WTC11 (cell line): Measurements from ENCODE around the gene CCDC51. TPM values are rescaled to one million over a fixed set of nuclear protein-coding genes. Genes with fewer than 3 reads are reported as not detected.
A peak's percentile ranks its signal among the peaks of the same experiment; 100 is the strongest.

ENCODE experiments used
- ATAC-seq: fragments of 200-7000 bp; cut with Tn5 transposase; 2 replicates; pipeline ENCODE4 v1.10.0; 2021; ENCODE audit warnings: mild to moderate bottlenecking, moderate library complexity
- CTCF ChIA-PET: fragments of 300-600 bp; sonication (Branson Sonifier 250); formaldehyde crosslinking; loops from one replicate; lab custom pipeline; 2021; ENCODE audit warnings: antibody characterized with exemption; lab: Charles Lee
- POLR2A ChIA-PET: fragments of 350-600 bp; sonication (Branson Sonifier 250); formaldehyde crosslinking; loops from one replicate; lab custom pipeline; 2021; ENCODE audit warnings: antibody characterized with exemption; lab: Charles Lee
- DNase-seq: peaks from one replicate; pipeline ENCODE4 v3.0.0; 2021; ENCODE audit warnings: low spot score
- H3K27ac Mint-ChIP-seq: 2 replicates; pipeline ENCODE4 v1.8.0; 2021; ENCODE audit warnings: mixed read lengths
- H3K27me3 Mint-ChIP-seq: 2 replicates; pipeline ENCODE4 v1.8.0; 2021; ENCODE audit warnings: low read depth, mild to moderate bottlenecking, moderate library complexity, mixed read lengths
- H3K36me3 Mint-ChIP-seq: 2 replicates; pipeline ENCODE4 v1.8.0; 2021; ENCODE audit warnings: mixed read lengths
- H3K4me1 Mint-ChIP-seq: 2 replicates; pipeline ENCODE4 v1.8.0; 2022; ENCODE audit warnings: mixed read lengths
- H3K4me3 Mint-ChIP-seq: 2 replicates; pipeline ENCODE4 v1.8.0; 2021; ENCODE audit warnings: mild to moderate bottlenecking, moderate library complexity, mixed read lengths
- H3K9me3 Mint-ChIP-seq: 2 replicates; pipeline ENCODE4 v1.8.0; 2021; ENCODE audit warnings: mixed read lengths
- AR ChIP-seq: fragments of 250-450 bp; sonication (Bioruptor Pico); IDR thresholded peaks from 2 replicates; pipeline ENCODE4 v1.9.0; 2021; ENCODE audit warnings: mild to moderate bottlenecking
- ATF1 ChIP-seq: sonication (generic); formaldehyde crosslinking; IDR thresholded peaks from 2 replicates; pipeline ENCODE4 v1.8.1; 2023; ENCODE audit warnings: mild to moderate bottlenecking, moderate library complexity, missing genetic modification reagents
- CBFB ChIP-seq: sonication (generic); formaldehyde crosslinking; IDR thresholded peaks from 2 replicates; pipeline ENCODE4 v1.8.1; 2022; ENCODE audit warnings: mild to moderate bottlenecking, low read depth, missing genetic modification reagents
- CREB1 ChIP-seq: sonication (generic); formaldehyde crosslinking; IDR thresholded peaks from 2 replicates; pipeline ENCODE4 v1.8.0; 2023; ENCODE audit warnings: mild to moderate bottlenecking, missing genetic modification reagents
- E2F5 ChIP-seq: sonication (generic); formaldehyde crosslinking; IDR thresholded peaks from 2 replicates; pipeline ENCODE4 v1.8.1; 2022; ENCODE audit warnings: mild to moderate bottlenecking, moderate library complexity, missing genetic modification reagents
- ESRRA ChIP-seq: sonication (generic); formaldehyde crosslinking; IDR thresholded peaks from 2 replicates; pipeline ENCODE4 v1.8.1; 2022; ENCODE audit warnings: mild to moderate bottlenecking, missing genetic modification reagents, borderline replicate concordance
- ETV6 ChIP-seq: sonication (generic); formaldehyde crosslinking; IDR thresholded peaks from 2 replicates; pipeline ENCODE4 v1.8.1; 2022; ENCODE audit warnings: mild to moderate bottlenecking, missing genetic modification reagents
- FOXP1 ChIP-seq: sonication (generic); formaldehyde crosslinking; IDR thresholded peaks from 2 replicates; pipeline ENCODE4 v1.8.0; 2022; ENCODE audit warnings: missing genetic modification reagents, mild to moderate bottlenecking, moderate library complexity, borderline replicate concordance
- HMGXB4 ChIP-seq: sonication (generic); formaldehyde crosslinking; IDR thresholded peaks from 2 replicates; pipeline ENCODE4 v1.8.1; 2023; ENCODE audit warnings: mild to moderate bottlenecking, moderate library complexity, missing genetic modification reagents
- IRF2 ChIP-seq: sonication (generic); formaldehyde crosslinking; IDR thresholded peaks from 2 replicates; pipeline ENCODE4 v1.8.0; 2022; ENCODE audit warnings: low read depth, missing genetic modification reagents, borderline replicate concordance
- MLX ChIP-seq: sonication (generic); formaldehyde crosslinking; IDR thresholded peaks from 2 replicates; pipeline ENCODE4 v1.8.1; 2023; ENCODE audit warnings: mild to moderate bottlenecking, missing genetic modification reagents, moderate library complexity
- NFE2L1 ChIP-seq: sonication (generic); formaldehyde crosslinking; IDR thresholded peaks from 2 replicates; pipeline ENCODE4 v1.8.1; 2023; ENCODE audit warnings: missing genetic modification reagents
- NFYB ChIP-seq: sonication (generic); formaldehyde crosslinking; conservative IDR thresholded peaks from 2 replicates; pipeline ENCODE4 v1.8.0; 2022; ENCODE audit warnings: low read depth, missing genetic modification reagents
- NR1H2 ChIP-seq: sonication (generic); formaldehyde crosslinking; IDR thresholded peaks from 2 replicates; pipeline ENCODE4 v1.9.0; 2021; ENCODE audit warnings: mild to moderate bottlenecking, moderate library complexity, missing genetic modification reagents
- NR2C2 ChIP-seq: sonication (generic); formaldehyde crosslinking; IDR thresholded peaks from 2 replicates; pipeline ENCODE4 v1.8.0; 2022; ENCODE audit warnings: mild to moderate bottlenecking, missing genetic modification reagents
- RELA ChIP-seq: sonication (generic); formaldehyde crosslinking; IDR thresholded peaks from 2 replicates; pipeline ENCODE4 v1.8.1; 2022; ENCODE audit warnings: missing genetic modification reagents, mild to moderate bottlenecking, borderline replicate concordance
- SOX15 ChIP-seq: fragments of 250-450 bp; sonication (Bioruptor Pico); IDR thresholded peaks from 2 replicates; pipeline ENCODE4 v1.9.0; 2021; ENCODE audit warnings: mild to moderate bottlenecking
- SP1 ChIP-seq: sonication (generic); formaldehyde crosslinking; conservative IDR thresholded peaks from 2 replicates; pipeline ENCODE4 v1.8.1; 2022; ENCODE audit warnings: missing genetic modification reagents
- TCF7 ChIP-seq: sonication (generic); formaldehyde crosslinking; IDR thresholded peaks from 2 replicates; pipeline ENCODE4 v1.8.0; 2022; ENCODE audit warnings: mild to moderate bottlenecking, low read depth, missing genetic modification reagents, moderate library complexity
- TEAD1 ChIP-seq: sonication (generic); formaldehyde crosslinking; IDR thresholded peaks from 2 replicates; pipeline ENCODE4 v1.8.0; 2022; ENCODE audit warnings: mild to moderate bottlenecking, missing genetic modification reagents
- ZBTB21 ChIP-seq: sonication (generic); formaldehyde crosslinking; IDR thresholded peaks from 2 replicates; pipeline ENCODE4 v1.8.1; 2023; ENCODE audit warnings: mild to moderate bottlenecking, missing genetic modification reagents, borderline replicate concordance
- ZBTB43 ChIP-seq: sonication (generic); formaldehyde crosslinking; IDR thresholded peaks from 2 replicates; pipeline ENCODE4 v1.8.1; 2023; ENCODE audit warnings: mild to moderate bottlenecking, missing genetic modification reagents
- ZNF281 ChIP-seq: sonication (generic); formaldehyde crosslinking; IDR thresholded peaks from 2 replicates; pipeline ENCODE4 v1.8.0; 2023; ENCODE audit warnings: mild to moderate bottlenecking, missing genetic modification reagents
- ZNF317 ChIP-seq: sonication (generic); formaldehyde crosslinking; IDR thresholded peaks from 2 replicates; pipeline ENCODE4 v1.8.1; 2023; ENCODE audit warnings: low read depth, mild to moderate bottlenecking, moderate library complexity, missing genetic modification reagents, borderline replicate concordance
- ZNF512 ChIP-seq: sonication (generic); formaldehyde crosslinking; IDR thresholded peaks from 2 replicates; pipeline ENCODE4 v1.8.1; 2022; ENCODE audit warnings: missing genetic modification reagents, borderline replicate concordance
- total RNA-seq: library from RNA; stranded (reverse); gene quantifications from 3 replicates; pipeline ENCODE4 v1.2.3, GENCODE V29; 2021

Gene CCDC51
- total RNA-seq, 1 experiment from 2014 or later: 25.1 TPM

- Mint-ChIP-seq H3K36me3 (peaks cover 28% of the 10 kb centered on the region), H3K4me1 (peaks cover 26% of the 10 kb centered on the region), H3K4me3 (peak within 1 kb of the TSS; percentile 94), H3K27ac (peak within 1 kb of the TSS; percentile 89), H3K9me3 (no peaks in the 10 kb centered on the region), H3K27me3 (no peaks in the 10 kb centered on the region)
- ChIA-PET CTCF (interaction anchor here (0.8 to 4.5 kb wide), 11 partner anchors 11 to 189 kb away, joined by 3 to 121 read pairs (median 9); partner anchors contain the start of genes PFKFB4 and SLC26A6), POLR2A (interaction anchor here (0.6 to 1.8 kb wide), 15 partner anchors 11 to 263 kb away, joined by 3 to 11 read pairs (median 6); partner anchors contain the start of genes CDC25A and SHISA5)
- DNase-seq (peak; percentile 93), ATAC-seq (peak; percentile 92)
- TF ChIP-seq TCF7 (CRISPR knock-in tag) (0 out of 2 replicates have a peak, but pooled peaks have one; percentile 23), ZNF317 (no peak), ZNF281 (CRISPR knock-in tag) (no peak), ZBTB21 (CRISPR knock-in tag) (peak; percentile 36), TEAD1 (CRISPR knock-in tag) (peak; percentile 89), FOXP1 (CRISPR knock-in tag) (peak; percentile 81; the same call in 1 of the 2 replicates), AR (no peak), HMGXB4 (CRISPR knock-in tag) (peak; percentile 92; the same call in 1 of the 2 replicates), ESRRA (CRISPR knock-in tag) (peak; percentile 91; the same call in 1 of the 2 replicates), MLX (CRISPR knock-in tag) (no peak), NR1H2 (CRISPR knock-in tag) (no peak), RELA (CRISPR knock-in tag) (peak; percentile 84; the same call in 1 of the 2 replicates), ETV6 (CRISPR knock-in tag) (peak; percentile 84; the same call in 1 of the 2 replicates), E2F5 (peak; percentile 94), NFE2L1 (CRISPR knock-in tag) (peak; percentile 33; the same call in 1 of the 2 replicates), ZNF512 (CRISPR knock-in tag) (no peak), NFYB (CRISPR knock-in tag) (peak; percentile 91), NR2C2 (CRISPR knock-in tag) (no peak), CREB1 (CRISPR knock-in tag) (peak; percentile 83), CBFB (no peak), SP1 (CRISPR knock-in tag) (peak; percentile 98), ATF1 (0 out of 2 replicates have a peak, but pooled peaks have one; percentile 82), ZBTB43 (peak; percentile 73; the same call in 1 of the 2 replicates), SOX15 (no peak), IRF2 (no peak)
These were observed 6.7 kb upstream of the CCDC51 start, which contains the start of gene ATRIP for GRCh38 chr3:48446425-48447193. Gene ATRIP, plus strand, starts transcription at chr3:48446737. Its CDS starts 109 bp downstream, at chr3:48446846.
